ENCODE measurements around the gene MSI2.

The MSI2 gene

DNA sequence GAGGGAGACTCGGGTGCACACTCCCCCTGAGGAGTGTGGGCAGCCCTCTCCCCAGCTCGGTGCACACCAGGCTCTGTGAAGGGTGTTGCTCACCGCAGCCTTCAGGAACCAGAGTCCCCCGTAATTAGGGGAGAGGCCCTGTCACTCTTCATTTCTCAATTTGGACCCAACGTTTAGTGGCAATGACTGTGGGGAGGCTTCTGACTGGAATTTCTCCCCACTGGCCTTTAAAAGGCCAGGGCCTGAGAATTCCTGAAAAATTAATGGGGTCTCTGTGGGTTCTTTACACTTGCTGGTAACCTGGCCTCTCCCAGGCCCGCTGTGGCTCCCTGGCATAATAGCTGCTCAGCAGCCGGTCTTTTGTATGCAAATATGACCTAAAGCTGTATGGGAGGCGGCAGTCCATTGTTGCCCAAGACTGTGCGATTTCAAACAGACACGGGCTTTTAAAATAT, 209.7 kb downstream of the MSI2 start:
- no peak for DNase-seq

- DNase-seq: no peak
Measured at GRCh38 chr17:57466521-57466920, 210.2 kb downstream of the MSI2 start.

- no peak for DNase-seq
Measured at GRCh38 chr17:57467226-57467625, 210.9 kb downstream of the MSI2 start.

DNA sequence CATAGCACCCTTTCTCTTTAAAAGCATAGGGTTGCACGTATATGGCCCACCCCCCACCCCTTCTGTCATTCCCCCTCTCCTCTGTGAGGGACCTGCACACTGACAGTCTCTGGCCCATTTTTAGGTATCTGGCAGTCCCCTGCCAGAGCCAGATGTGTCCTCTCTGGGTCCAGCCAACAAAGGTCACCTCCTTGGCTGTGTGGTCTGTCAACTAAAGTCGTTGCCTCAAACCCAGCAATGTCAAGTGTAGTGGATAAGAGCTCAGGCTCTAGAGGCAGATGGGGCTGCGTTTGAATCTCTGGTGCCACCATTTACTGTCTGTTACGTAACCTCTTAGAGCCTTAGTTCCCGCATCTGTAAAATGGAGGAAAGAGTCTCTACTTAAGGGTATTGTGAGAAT, 211.5 kb downstream of the MSI2 start:
- DNase-seq: no peak

DNA sequence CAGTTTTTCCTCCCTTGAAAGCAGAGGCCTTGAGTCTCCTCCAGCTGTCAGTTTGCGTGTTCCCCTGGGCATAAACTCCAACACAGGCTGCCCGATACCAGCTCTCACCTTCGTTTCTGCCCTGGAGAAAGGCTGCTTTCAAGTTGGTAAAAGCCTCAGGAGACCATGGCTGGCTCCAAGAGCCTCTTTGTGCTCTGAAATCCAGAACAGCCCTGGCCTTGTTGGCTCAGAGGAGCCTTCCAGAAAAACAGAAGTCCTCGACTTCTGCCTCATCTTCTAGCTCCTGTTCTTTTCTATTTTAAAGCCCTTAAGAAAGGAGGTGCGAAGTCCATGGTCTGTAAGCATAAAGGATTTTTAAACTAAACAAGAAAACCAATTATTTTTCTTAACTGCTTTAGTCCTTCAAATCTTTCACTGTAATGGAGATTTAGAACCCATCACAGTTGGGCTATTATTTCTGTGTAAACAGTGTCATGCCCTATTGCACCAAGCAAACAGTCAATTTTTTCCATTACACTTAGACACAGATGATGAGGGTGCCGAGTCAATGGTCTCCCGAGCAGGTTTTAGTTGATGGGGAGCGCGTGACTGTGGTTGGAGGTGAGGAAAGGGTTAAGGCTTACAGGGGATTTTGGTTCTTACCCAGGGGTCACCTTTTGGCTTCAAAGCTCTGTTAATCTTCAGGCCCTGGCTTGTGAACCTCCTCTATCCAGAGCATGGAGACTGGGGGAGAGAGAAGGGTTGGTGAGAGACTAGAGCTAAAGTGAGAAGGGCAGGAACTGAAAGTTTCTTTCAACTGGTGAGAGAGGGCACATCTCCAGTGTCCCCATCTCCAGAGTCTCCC, 212.8 kb downstream of the MSI2 start:
- DNase-seq: no peak

GRCh38 chr17:57470906-57471305, 214.6 kb downstream of the MSI2 start:
- DNase-seq: no peak

DNA sequence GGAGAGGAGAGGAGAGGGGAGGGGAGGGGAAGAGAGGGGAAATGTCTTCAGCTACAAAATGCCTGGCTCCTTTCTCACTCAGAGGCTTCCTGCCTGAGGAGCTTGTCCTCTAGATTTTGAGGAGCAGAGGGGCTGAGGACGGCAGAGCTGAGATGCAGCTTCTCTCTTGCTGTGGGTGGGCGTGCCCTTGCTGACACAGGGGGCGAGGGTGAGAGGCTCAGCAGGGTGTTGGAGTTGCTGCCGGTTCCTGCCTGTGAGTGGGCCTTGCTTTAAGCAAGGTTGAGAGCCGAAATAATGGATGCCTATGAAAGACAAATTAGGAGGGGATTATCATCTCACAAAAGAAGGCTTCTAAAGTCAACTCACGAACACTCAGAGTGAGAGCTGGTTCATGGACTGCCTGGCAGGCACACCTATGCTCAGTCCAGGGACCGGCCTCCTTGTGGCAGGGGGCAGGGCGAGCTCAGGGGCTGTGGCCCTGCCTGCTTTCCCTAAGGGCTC, 215.6 kb downstream of the MSI2 start:
- no peak for DNase-seq

GRCh38 chr17:57475796-57476195, 219.5 kb downstream of the MSI2 start:
- no peak for DNase-seq

GRCh38 chr17:57477522-57478362, 221.4 kb downstream of the MSI2 start:
- DNase-seq: no peak

DNA sequence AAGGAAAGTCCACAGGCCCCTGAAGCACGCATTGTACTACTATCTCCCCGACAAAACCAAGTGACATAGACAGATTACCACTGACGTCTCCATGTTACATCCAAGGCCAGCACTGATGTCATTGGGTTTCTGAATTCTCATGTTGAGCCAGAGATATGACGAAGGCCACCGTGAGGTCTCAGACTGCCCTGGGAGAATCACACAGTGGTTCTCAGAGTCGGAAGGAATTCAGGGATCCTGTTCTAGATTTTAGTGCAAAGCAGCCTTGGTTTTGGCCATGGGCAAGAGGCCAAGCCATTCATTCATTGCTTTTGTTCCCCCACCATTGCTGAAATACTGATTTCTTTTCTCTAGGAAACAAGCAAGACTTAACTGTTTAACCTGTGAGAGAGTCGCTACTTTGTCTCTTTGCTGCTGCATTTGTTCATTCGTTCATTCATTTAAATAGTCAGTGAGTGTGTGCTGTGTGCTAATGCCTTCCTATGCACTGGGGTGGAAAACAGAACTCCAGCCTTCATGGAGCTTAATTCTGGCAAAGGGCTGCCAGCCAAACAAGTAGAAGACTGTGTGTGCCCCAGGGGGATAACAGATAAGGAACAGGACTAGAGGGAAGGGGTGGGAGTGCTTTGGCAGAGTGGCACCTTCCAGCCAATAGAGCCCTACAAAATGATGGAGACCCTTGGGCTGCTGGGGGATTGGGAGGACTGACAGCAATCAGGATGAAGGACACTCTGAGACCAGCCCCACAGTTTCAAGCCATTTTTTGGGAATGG, 222.3 kb downstream of the MSI2 start:
- DNase-seq: no peak

GRCh38 chr17:57480438-57481196, 224.3 kb downstream of the MSI2 start:
- DNase-seq: no peak

DNA sequence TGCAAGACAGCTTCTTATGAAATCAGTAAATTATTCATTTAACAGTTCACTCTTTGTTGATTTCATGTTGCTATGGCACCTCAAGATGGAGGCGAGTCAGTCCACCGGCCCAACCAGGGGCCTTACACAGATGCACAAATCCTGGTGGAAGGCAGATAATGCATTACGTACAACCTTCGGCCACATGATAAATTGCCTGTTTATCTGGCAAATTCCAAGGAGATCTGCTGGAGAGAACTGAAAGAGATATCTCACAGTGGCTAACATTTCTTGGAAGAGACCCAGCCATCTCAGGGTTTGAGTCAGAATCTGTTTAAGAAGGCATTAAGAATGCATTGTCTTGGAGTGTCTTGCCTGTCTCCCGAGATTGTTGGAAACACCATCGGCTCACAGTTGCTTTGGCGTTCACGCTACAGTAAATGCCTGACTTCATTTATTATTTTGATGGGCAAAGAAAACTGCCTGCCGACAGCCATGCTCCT, 225.6 kb downstream of the MSI2 start:
- no peak for DNase-seq

DNA sequence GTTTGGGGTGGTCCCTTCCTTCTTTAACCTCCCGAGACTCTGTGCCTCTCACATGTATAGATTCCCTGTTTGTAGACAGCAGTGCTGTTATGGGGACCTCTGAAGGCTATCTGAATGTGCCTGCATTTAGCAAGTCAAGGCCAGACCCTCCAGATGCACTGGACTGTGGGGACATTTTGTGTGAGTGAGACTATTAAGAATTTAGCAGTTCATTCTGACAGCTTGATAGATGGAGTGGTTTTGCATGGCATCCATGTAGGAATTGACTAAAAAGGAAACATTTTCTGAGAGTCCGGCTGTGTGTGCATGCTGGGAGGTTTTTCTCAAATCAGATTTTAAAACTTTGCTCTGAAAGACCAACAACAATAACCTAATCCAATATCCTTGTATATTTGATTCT, 226.3 kb downstream of the MSI2 start:
- DNase-seq: no peak

- DNase-seq: no peak
Measured at GRCh38 chr17:57484081-57484666, 227.9 kb downstream of the MSI2 start.

DNA sequence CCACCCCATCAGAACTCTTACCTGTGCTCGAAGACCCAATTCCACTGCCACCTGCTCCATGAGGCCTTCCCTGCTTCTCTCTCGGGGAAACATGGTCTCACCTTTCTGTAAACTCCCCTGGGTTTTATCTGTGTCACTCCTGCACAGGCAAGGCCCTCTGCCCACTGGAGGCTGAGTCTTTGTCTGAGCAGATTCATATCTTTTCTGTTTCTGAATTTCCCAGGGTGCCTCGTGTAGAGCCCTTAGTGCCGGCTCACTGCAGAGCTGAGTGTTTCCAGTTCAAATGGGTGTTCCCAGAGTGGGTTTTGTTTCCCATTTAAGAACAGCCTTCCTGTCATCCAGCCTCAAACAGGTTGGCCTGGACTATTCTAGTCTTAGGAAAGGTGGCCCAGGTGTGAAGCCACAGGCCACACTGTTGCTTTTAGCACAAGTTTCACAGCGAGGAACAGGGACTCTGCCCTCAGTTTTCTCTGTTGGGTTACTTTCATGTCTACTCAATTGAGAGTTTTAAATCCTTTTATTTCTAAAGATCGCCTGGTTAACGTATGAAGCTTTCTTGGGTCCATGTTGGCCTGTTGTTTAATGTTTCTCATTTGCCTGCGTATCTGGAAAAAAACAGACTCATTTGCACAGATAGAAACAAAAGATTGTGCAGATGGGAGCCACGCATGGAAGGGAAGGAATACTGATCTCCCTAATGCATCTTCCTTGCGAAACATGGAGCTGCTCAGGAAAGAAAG, 228.7 kb downstream of the MSI2 start:
- DNase-seq: no peak

DNA sequence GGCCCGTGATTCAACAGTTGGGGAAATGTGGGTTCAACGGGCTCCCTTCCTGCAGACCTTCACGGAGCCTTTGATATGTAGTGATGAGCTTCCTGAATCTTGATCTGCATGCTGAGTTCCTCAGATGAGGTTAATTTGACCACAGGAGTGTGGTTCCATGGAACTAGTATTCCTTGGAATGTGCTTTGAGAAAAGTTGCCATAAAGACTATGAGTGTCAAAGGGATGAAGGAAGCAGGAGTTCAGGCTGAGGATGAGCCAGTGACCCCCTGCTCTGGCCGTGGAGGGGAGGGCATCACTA, 229.2 kb downstream of the MSI2 start:
- DNase-seq: peak; percentile 32 to 60

GRCh38 chr17:57485916-57486881, 229.9 kb downstream of the MSI2 start:
- no peak for DNase-seq

- peak; percentile 85 to 91 for DNase-seq
Measured at GRCh38 chr17:57486882-57487301, 230.6 kb downstream of the MSI2 start.

DNA sequence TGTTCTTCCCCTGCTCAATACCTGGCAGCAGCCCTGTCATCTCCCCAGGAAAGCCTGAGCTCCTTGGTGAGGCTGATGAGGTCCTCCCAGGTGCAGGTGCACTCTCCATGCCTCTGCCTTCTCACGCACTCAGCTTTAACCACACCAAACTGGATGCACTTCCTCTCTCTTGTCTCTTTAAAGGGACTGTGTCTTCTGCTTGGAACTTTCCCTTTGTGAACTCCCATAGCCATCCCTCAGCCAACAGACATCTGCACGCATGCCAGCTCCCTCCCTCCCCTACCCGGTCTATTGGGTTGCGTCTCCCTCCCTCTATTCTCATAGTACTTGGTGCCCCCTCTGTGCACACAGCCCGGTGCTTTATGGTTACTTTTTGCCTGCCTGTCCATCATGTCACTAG, 231.2 kb downstream of the MSI2 start:
- DNase-seq: peak; percentile 26 to 37

GRCh38 chr17:57488856-57489255, 232.5 kb downstream of the MSI2 start:
- no peak for DNase-seq

Data from Kasumi-1 (cell line).